Loucy (cell line): Measurements from ENCODE around the gene KCNJ15.

Experiments used
- H2AFZ ChIP-seq: fragments of 200-600 bp; sonication (generic); 2 replicates; pipeline ENCODE4 v1.6.0; 2016; ENCODE audit warnings: antibody characterized with exemption, mild to moderate bottlenecking, low read length, moderate library complexity
- H3F3A ChIP-seq: fragments of 200-600 bp; 2 replicates; pipeline ENCODE4 v1.6.0; 2016; ENCODE audit warnings: antibody characterized with exemption, low read depth, mild to moderate bottlenecking
- H3K27me3 ChIP-seq: fragments of 200-600 bp; sonication (generic); 2 replicates; pipeline ENCODE4 v1.6.1; 2014; ENCODE audit warnings: low read length, mild to moderate bottlenecking; ENCODE audit not compliant: insufficient read depth, poor library complexity, severe bottlenecking
- H3K36me3 ChIP-seq: fragments of 200-600 bp; sonication (generic); 2 replicates; pipeline ENCODE4 v1.6.1; 2016; ENCODE audit warnings: low read length; ENCODE audit not compliant: insufficient read depth
- H3K4me1 ChIP-seq: fragments of 200-600 bp; sonication (generic); 2 replicates; pipeline ENCODE4 v1.5.1; 2014; ENCODE audit warnings: low read length, mild to moderate bottlenecking; ENCODE audit not compliant: insufficient read depth, poor library complexity, severe bottlenecking
- H3K4me2 ChIP-seq: fragments of 200-600 bp; sonication (generic); 2 replicates; pipeline ENCODE4 v1.6.0; 2014; ENCODE audit warnings: antibody characterized with exemption, low read length, low read depth, mild to moderate bottlenecking; ENCODE audit not compliant: poor library complexity, severe bottlenecking
- H3K4me3 ChIP-seq: fragments of 200-600 bp; sonication (generic); 2 replicates; pipeline ENCODE4 v1.5.1; 2014; ENCODE audit warnings: low read length, mild to moderate bottlenecking, mixed read lengths; ENCODE audit not compliant: poor library complexity, severe bottlenecking
- H3K79me2 ChIP-seq: fragments of 200-600 bp; sonication (generic); 2 replicates; pipeline ENCODE4 v1.6.1; 2014; ENCODE audit warnings: low read length; ENCODE audit not compliant: insufficient read depth
- H3K9ac ChIP-seq: fragments of 200-600 bp; sonication (generic); 2 replicates; pipeline ENCODE4 v1.6.0; 2014; ENCODE audit warnings: mild to moderate bottlenecking, low read depth, low read length, moderate library complexity; ENCODE audit not compliant: poor library complexity, severe bottlenecking
- H3K9me2 ChIP-seq: fragments of 200-600 bp; sonication (generic); replicated peaks from 2 replicates; pipeline ENCODE4 v1.6.1; 2016; ENCODE audit warnings: low read depth, low read length, mixed read lengths
- H3K9me3 ChIP-seq: fragments of 200-600 bp; sonication (generic); 2 replicates; pipeline ENCODE4 v1.6.1; 2014; ENCODE audit warnings: mild to moderate bottlenecking, antibody characterized with exemption, low read length, low read depth; ENCODE audit not compliant: insufficient read depth
- H4K20me1 ChIP-seq: fragments of 200-600 bp; sonication (generic); 2 replicates; pipeline ENCODE4 v1.6.0; 2014; ENCODE audit warnings: antibody characterized with exemption, low read length, mild to moderate bottlenecking; ENCODE audit not compliant: insufficient read depth, poor library complexity, severe bottlenecking
- CTCF ChIP-seq: fragments of 200-600 bp; sonication (generic); conservative IDR thresholded peaks from 2 replicates; pipeline ENCODE4 v1.5.1; 2014; ENCODE audit warnings: mild to moderate bottlenecking, antibody characterized with exemption, low read length
- EZH2phosphoT487 ChIP-seq: fragments of 200-600 bp; IDR thresholded peaks from 2 replicates; pipeline ENCODE4 v1.6.1; 2018; ENCODE audit warnings: antibody characterized with exemption, mild to moderate bottlenecking, moderate library complexity, borderline replicate concordance

Gene KCNJ15

GRCh38 chr21:38256599-38257302 is at the start of gene KCNJ15:
KCNJ15 (plus strand) TSS chr21:38256991; CDS start chr21:38299262, 42,271 bp downstream.
- H3F3A ChIP-seq: no peaks in the 10 kb centered on the region
- no peak within 1 kb of the TSS for H2AFZ ChIP-seq
- H3K36me3 ChIP-seq: no peaks in the 10 kb centered on the region
- H3K9me3 ChIP-seq: no peaks in the 10 kb centered on the region
- no peak within 1 kb of the TSS for H3K4me3 ChIP-seq
- no peaks in the 10 kb centered on the region for H3K9me2 ChIP-seq
- TF ChIP-seq EZH2phosphoT487: no peak
- no peak for TF ChIP-seq CTCF
- no peak within 1 kb of the TSS for H3K4me2 ChIP-seq
- H3K9ac ChIP-seq: no peak within 1 kb of the TSS
- no peaks in the 10 kb centered on the region for H4K20me1 ChIP-seq
- H3K27me3 ChIP-seq: no peaks in the 10 kb centered on the region
- H3K79me2 ChIP-seq: no peaks in the 10 kb centered on the region
- no peaks in the 10 kb centered on the region for H3K4me1 ChIP-seq

GRCh38 chr21:38208118-38208517 is 48.7 kb upstream of the KCNJ15 start:
- Histone ChIP-seq H3K4me3 (peak overlapping the region; percentile 41), H3K4me2 (peak overlapping the region; percentile 56), H3K4me1 (peaks cover 5% of the 10 kb centered on the region), H3K27me3 (no peaks in the 10 kb centered on the region), H3K79me2 (no peaks in the 10 kb centered on the region), H3K9me3 (no peaks in the 10 kb centered on the region), H3K36me3 (no peaks in the 10 kb centered on the region), H3K9me2 (no peaks in the 10 kb centered on the region), H2AFZ (peak overlapping the region; percentile 62), H4K20me1 (no peaks in the 10 kb centered on the region), H3F3A (no peaks in the 10 kb centered on the region), H3K9ac (no peak overlapping the region)
- TF ChIP-seq CTCF (no peak), EZH2phosphoT487 (no peak)

- no peak overlapping the region for H3K4me2 ChIP-seq
- H3K9me2 ChIP-seq: no peaks in the 10 kb centered on the region
- no peak overlapping the region for H2AFZ ChIP-seq
- H4K20me1 ChIP-seq: no peaks in the 10 kb centered on the region
- H3K9me3 ChIP-seq: no peaks in the 10 kb centered on the region
- no peaks in the 10 kb centered on the region for H3K79me2 ChIP-seq
- no peaks in the 10 kb centered on the region for H3K36me3 ChIP-seq
- no peak overlapping the region for H3K4me3 ChIP-seq
- no peak overlapping the region for H3K9ac ChIP-seq
- TF ChIP-seq EZH2phosphoT487: no peak
- no peak for TF ChIP-seq CTCF
- H3K27me3 ChIP-seq: peaks cover 6% of the 10 kb centered on the region
- H3K4me1 ChIP-seq: peaks cover 5% of the 10 kb centered on the region
- H3F3A ChIP-seq: no peaks in the 10 kb centered on the region
These were observed 45.5 kb upstream of the KCNJ15 start for GRCh38 chr21:38211321-38211720.
